Smooth muscle cell (in vitro differentiated cells): ENCODE data around the gene SIK3. TPM values are rescaled to one million over a fixed set of nuclear protein-coding genes. Genes with fewer than 3 reads are reported as not detected.

ENCODE experiments used
- DNase-seq: peaks from one replicate; lab custom pipeline; 2025; ENCODE audit not compliant: unreplicated experiment; lab: John Stamatoyannopoulos, UW
- H2AFZ ChIP-seq: fragments of 200-600 bp; sonication (generic); 2 replicates; pipeline ENCODE4 v1.6.0; 2016; ENCODE audit warnings: antibody characterized with exemption, low read depth, mild to moderate bottlenecking
- H3F3A ChIP-seq: fragments of 200-600 bp; sonication (generic); 2 replicates; pipeline ENCODE4 v1.6.0; 2017; ENCODE audit warnings: antibody characterized with exemption, low read depth
- H3K27ac ChIP-seq: fragments of 200-600 bp; sonication (generic); 2 replicates; pipeline ENCODE4 v1.5.1; 2016; ENCODE audit warnings: low read depth, mild to moderate bottlenecking
- H3K27me3 ChIP-seq: fragments of 200-600 bp; sonication (generic); 2 replicates; pipeline ENCODE4 v1.6.1; 2016; ENCODE audit warnings: low read depth, mild to moderate bottlenecking
- H3K36me3 ChIP-seq: fragments of 200-600 bp; sonication (generic); 2 replicates; pipeline ENCODE4 v1.5.1; 2016; ENCODE audit warnings: low read depth
- H3K4me1 ChIP-seq: fragments of 200-600 bp; sonication (generic); 2 replicates; pipeline ENCODE4 v1.5.1; 2016; ENCODE audit warnings: low read depth
- H3K4me2 ChIP-seq: fragments of 200-600 bp; sonication (generic); 2 replicates; pipeline ENCODE4 v1.6.0; 2016; ENCODE audit warnings: mild to moderate bottlenecking
- H3K4me3 ChIP-seq: fragments of 200-600 bp; sonication (generic); 2 replicates; pipeline ENCODE4 v1.5.1; 2016; ENCODE audit warnings: mild to moderate bottlenecking
- H3K79me2 ChIP-seq: fragments of 200-600 bp; sonication (generic); 2 replicates; pipeline ENCODE4 v1.6.0; 2016; ENCODE audit warnings: low read depth, mild to moderate bottlenecking
- H3K9ac ChIP-seq: fragments of 200-600 bp; sonication (generic); 2 replicates; pipeline ENCODE4 v1.6.0; 2016; ENCODE audit warnings: low read depth
- H3K9me3 ChIP-seq: fragments of 200-600 bp; sonication (generic); replicated peaks from 2 replicates; pipeline ENCODE4 v1.5.1; 2016; ENCODE audit warnings: low read depth
- H4K20me1 ChIP-seq: fragments of 200-600 bp; sonication (generic); 2 replicates; pipeline ENCODE4 v1.6.0; 2016; ENCODE audit warnings: low read depth
- WGBS: methylation state at CpG from one replicate; pipeline ENCODE4 v1.1.7; 2016; ENCODE audit warnings: low lambda C conversion rate; 5-methylcytosine and 5-hydroxymethylcytosine counted together
- polyA plus RNA-seq: library from polyadenylated mRNA; unstranded; fragments of >200 nt; fragmentation: Nextera tagmentation; extraction: Ambion mirVana; gene quantifications from 2 replicates; pipeline ENCODE4 v1.2.1, GENCODE V29; 2016
- small RNA-seq: library from RNA; depleted of rRNA; stranded (forward); fragments of <200 nt; gene quantifications from one replicate; pipeline ENCODE3, GENCODE V24; 2014
- total RNA-seq: library from RNA; depleted of rRNA; stranded (reverse); fragments of >200 nt; gene quantifications from 2 replicates; pipeline ENCODE4 v1.2.3, GENCODE V29; 2014
- TF ChIP-seq, protein P1 (sequence below): fragments of 200-600 bp; sonication (generic); IDR thresholded peaks from 2 replicates; pipeline ENCODE4 v1.5.1; 2017; ENCODE audit warnings: borderline replicate concordance, mild to moderate bottlenecking, antibody characterized with exemption; ENCODE audit not compliant: insufficient read depth, poor library complexity, severe bottlenecking

Gene SIK3
- total and polyA plus RNA-seq, 2 experiments from 2014 or later: 11.0 to 11.9 TPM

DNA sequence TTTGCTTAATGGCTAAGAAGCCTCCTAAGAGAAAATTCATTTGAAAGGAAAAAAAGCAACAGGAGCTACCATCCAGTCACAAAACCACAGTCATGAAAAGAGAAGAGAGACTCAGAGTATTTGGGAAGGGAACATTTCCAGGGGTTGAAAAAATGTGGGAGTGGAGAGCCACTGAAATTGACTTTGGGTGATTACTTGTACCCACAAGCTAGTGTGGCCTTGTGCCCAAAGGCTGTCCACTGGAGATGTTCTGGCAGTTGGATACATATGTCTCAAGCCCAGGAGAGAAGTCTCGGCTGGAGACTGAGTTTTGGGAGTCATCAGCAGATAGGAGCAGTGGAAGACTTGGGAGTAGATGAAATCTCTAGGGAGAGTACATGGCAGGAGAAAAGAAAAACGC, 303.4 kb downstream of the SIK3 start:
- no peaks in the 10 kb centered on the region for H3K4me1 ChIP-seq
- WGBS: 79% methylated on average over 2 of the region's 2 CpGs

DNA sequence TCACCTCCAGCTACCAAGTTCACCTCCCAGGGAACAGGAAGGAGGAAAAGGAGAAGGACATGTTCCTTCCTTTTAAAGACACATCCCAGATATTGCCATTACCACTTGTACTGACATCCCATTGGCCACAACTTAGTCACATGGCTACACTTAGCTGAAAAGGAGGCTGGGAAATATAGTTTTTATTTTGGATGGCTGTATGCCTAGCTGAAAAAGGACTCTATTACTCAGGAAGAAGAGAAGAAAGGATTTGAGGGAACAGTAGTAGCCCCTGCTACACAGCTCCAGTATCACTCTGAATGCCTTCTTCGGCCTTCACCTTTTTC, 304.5 kb downstream of the SIK3 start:
- no peak overlapping the region for H3K4me2 ChIP-seq
- no peaks in the 10 kb centered on the region for H3K27me3 ChIP-seq
- no peak for DNase-seq
- H3K36me3 ChIP-seq: no peaks in the 10 kb centered on the region
- no peaks in the 10 kb centered on the region for H3K9me3 ChIP-seq
- H3K9ac ChIP-seq: no peak overlapping the region
- 93% methylated on average over 1 of the region's 1 CpG for WGBS
- no peaks in the 10 kb centered on the region for H3K79me2 ChIP-seq
- no peaks in the 10 kb centered on the region for H3F3A ChIP-seq
- no peaks in the 10 kb centered on the region for H4K20me1 ChIP-seq
- H3K4me3 ChIP-seq: no peak overlapping the region
- H3K4me1 ChIP-seq: no peaks in the 10 kb centered on the region
- no peak overlapping the region for H3K27ac ChIP-seq
- no peak overlapping the region for H2AFZ ChIP-seq
- TF ChIP-seq, protein P1, sequence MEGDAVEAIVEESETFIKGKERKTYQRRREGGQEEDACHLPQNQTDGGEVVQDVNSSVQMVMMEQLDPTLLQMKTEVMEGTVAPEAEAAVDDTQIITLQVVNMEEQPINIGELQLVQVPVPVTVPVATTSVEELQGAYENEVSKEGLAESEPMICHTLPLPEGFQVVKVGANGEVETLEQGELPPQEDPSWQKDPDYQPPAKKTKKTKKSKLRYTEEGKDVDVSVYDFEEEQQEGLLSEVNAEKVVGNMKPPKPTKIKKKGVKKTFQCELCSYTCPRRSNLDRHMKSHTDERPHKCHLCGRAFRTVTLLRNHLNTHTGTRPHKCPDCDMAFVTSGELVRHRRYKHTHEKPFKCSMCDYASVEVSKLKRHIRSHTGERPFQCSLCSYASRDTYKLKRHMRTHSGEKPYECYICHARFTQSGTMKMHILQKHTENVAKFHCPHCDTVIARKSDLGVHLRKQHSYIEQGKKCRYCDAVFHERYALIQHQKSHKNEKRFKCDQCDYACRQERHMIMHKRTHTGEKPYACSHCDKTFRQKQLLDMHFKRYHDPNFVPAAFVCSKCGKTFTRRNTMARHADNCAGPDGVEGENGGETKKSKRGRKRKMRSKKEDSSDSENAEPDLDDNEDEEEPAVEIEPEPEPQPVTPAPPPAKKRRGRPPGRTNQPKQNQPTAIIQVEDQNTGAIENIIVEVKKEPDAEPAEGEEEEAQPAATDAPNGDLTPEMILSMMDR: no peak

More for the DNA sequence above, 303.4 kb downstream of the SIK3 start:
- H3K9ac ChIP-seq: no peak overlapping the region
- no peak overlapping the region for H2AFZ ChIP-seq
- DNase-seq: no peak
- TF ChIP-seq, protein P1: no peak
- no peak overlapping the region for H3K27ac ChIP-seq
- H3K4me2 ChIP-seq: no peak overlapping the region
- H3F3A ChIP-seq: no peaks in the 10 kb centered on the region
- H3K79me2 ChIP-seq: no peaks in the 10 kb centered on the region
- H4K20me1 ChIP-seq: no peaks in the 10 kb centered on the region
- no peak overlapping the region for H3K4me3 ChIP-seq
- no peaks in the 10 kb centered on the region for H3K9me3 ChIP-seq
- no peaks in the 10 kb centered on the region for H3K27me3 ChIP-seq
- no peaks in the 10 kb centered on the region for H3K36me3 ChIP-seq

Small RNA genes lying within 50 kb of the gene (small RNA-seq; reads per million reads assigned to genes)
- gene AP000936.3 (0.39 reads per million, percentile 12 among the genes with 10 or more reads in this experiment), gene RNY4P6 (1.00 reads per million, percentile 30 among the genes with 10 or more reads in this experiment)

Other genes with a start within 250 kb of the SIK3 start
- gene PAFAH1B2, start 45.9 kb upstream of the SIK3 start, total RNA-seq: 140 and 146 TPM in 2 replicates
- gene PAFAH1B2, start 45.9 kb upstream of the SIK3 start, polyA plus RNA-seq: 30.7 and 42.9 TPM in 2 replicates
- gene SIDT2, start 80.3 kb upstream of the SIK3 start, total RNA-seq: 24.7 and 35.0 TPM in 2 replicates
- 11.6 and 21.2 TPM in 2 replicates for gene SIDT2, start 80.3 kb upstream of the SIK3 start, polyA plus RNA-seq
- gene TAGLN, start 100.9 kb upstream of the SIK3 start, total RNA-seq: 1,972 and 2,130 TPM in 2 replicates
- gene TAGLN, start 100.9 kb upstream of the SIK3 start, polyA plus RNA-seq: 2,069 and 2,250 TPM in 2 replicates
- gene PCSK7, start 133.6 kb upstream of the SIK3 start, total RNA-seq: 20.8 and 36.4 TPM in 2 replicates
- gene PCSK7, start 133.6 kb upstream of the SIK3 start, polyA plus RNA-seq: 23.5 and 40.7 TPM in 2 replicates
- gene RNF214, start 134.2 kb upstream of the SIK3 start, total RNA-seq: 12.6 and 15.8 TPM in 2 replicates
- 10.9 and 17.3 TPM in 2 replicates for gene RNF214, start 134.2 kb upstream of the SIK3 start, polyA plus RNA-seq
- gene BACE1-AS, start 192.9 kb upstream of the SIK3 start, total RNA-seq: 3.5 and 6.6 TPM in 2 replicates
- gene BACE1-AS, start 192.9 kb upstream of the SIK3 start, polyA plus RNA-seq: 1.9 and 7.5 TPM in 2 replicates
- 26.6 and 32.4 TPM in 2 replicates for gene BACE1, start 217.8 kb upstream of the SIK3 start, total RNA-seq
- 17.5 and 22.4 TPM in 2 replicates for gene BACE1, start 217.8 kb upstream of the SIK3 start, polyA plus RNA-seq
- 11.2 and 14.9 TPM in 2 replicates for gene CEP164, start 229.4 kb upstream of the SIK3 start, total RNA-seq
- 30.7 and 36.3 TPM in 2 replicates for gene CEP164, start 229.4 kb upstream of the SIK3 start, polyA plus RNA-seq